HepG2 (cell line): ENCODE data around the gene MTA1. TPM values are rescaled to one million over a fixed set of nuclear protein-coding genes. Genes with fewer than 3 reads are reported as not detected.

Experiments
- E2F1 ChIP-seq: sonication (generic); formaldehyde crosslinking; IDR thresholded peaks from 2 replicates; pipeline ENCODE4 v1.5.0; 2020; ENCODE audit warnings: missing genetic modification reagents
- FOXP4 ChIP-seq: sonication (generic); formaldehyde crosslinking; IDR thresholded peaks from 2 replicates; pipeline ENCODE4 v1.4.0; 2020; ENCODE audit warnings: missing genetic modification reagents
- HOXA7 ChIP-seq: sonication (generic); formaldehyde crosslinking; IDR thresholded peaks from 2 replicates; pipeline ENCODE4 v1.8.1; 2022; ENCODE audit warnings: mild to moderate bottlenecking, missing genetic modification reagents, moderate library complexity
- IRX3 ChIP-seq: sonication (generic); formaldehyde crosslinking; IDR thresholded peaks from 2 replicates; pipeline ENCODE4 v1.8.1; 2023; ENCODE audit warnings: mild to moderate bottlenecking, low read depth, missing genetic modification reagents, borderline replicate concordance
- KDM4B ChIP-seq: sonication (generic); formaldehyde crosslinking; IDR thresholded peaks from 2 replicates; pipeline ENCODE4 v1.4.0; 2020; ENCODE audit warnings: missing genetic modification reagents
- PBX2 ChIP-seq: IDR thresholded peaks from 2 replicates; pipeline ENCODE4 v1.6.1; 2016; ENCODE audit warnings: control low read depth
- SYNCRIP ChIP-seq: fragments of 200-400 bp; formaldehyde crosslinking; IDR thresholded peaks from 2 replicates; pipeline ENCODE4 v1.6.1; 2018; ENCODE audit warnings: mild to moderate bottlenecking, low read depth, low read length; ENCODE audit not compliant: insufficient read depth
- TCF7L2 ChIP-seq: IDR thresholded peaks from 2 replicates; pipeline ENCODE4 v1.6.1; 2011; ENCODE audit warnings: mild to moderate bottlenecking, low read depth, low read length, moderate library complexity
- THAP8 ChIP-seq: sonication (generic); formaldehyde crosslinking; IDR thresholded peaks from 2 replicates; pipeline ENCODE4 v1.5.1; 2020; ENCODE audit warnings: missing genetic modification reagents, mild to moderate bottlenecking, borderline replicate concordance
- ZHX1 ChIP-seq: sonication (generic); formaldehyde crosslinking; IDR thresholded peaks from 2 replicates; pipeline ENCODE4 v1.8.1; 2022; ENCODE audit warnings: low read depth, mild to moderate bottlenecking, missing genetic modification reagents
- ZNF143 ChIP-seq: sonication (generic); formaldehyde crosslinking; IDR thresholded peaks from 2 replicates; pipeline ENCODE4 v1.4.0; 2020; ENCODE audit warnings: missing genetic modification reagents
- ZNF232 ChIP-seq: sonication (generic); formaldehyde crosslinking; IDR thresholded peaks from 2 replicates; pipeline ENCODE4 v1.4.0; 2020; ENCODE audit warnings: missing genetic modification reagents, borderline replicate concordance
- ZNF326 ChIP-seq: sonication (generic); formaldehyde crosslinking; IDR thresholded peaks from 2 replicates; pipeline ENCODE4 v1.4.0; 2020; ENCODE audit warnings: missing genetic modification reagents, borderline replicate concordance
- ZNF557 ChIP-seq: sonication (generic); formaldehyde crosslinking; IDR thresholded peaks from 2 replicates; pipeline ENCODE4 v1.4.0; 2020; ENCODE audit warnings: missing genetic modification reagents
- ZNF619 ChIP-seq: sonication (generic); formaldehyde crosslinking; IDR thresholded peaks from 2 replicates; pipeline ENCODE4 v1.4.0; 2020; ENCODE audit warnings: mild to moderate bottlenecking, missing genetic modification reagents
- ZNF746 ChIP-seq: sonication (generic); formaldehyde crosslinking; IDR thresholded peaks from 2 replicates; pipeline ENCODE4 v1.8.0; 2022; ENCODE audit warnings: mild to moderate bottlenecking, missing genetic modification reagents
- ZNF768 ChIP-seq: sonication (generic); formaldehyde crosslinking; IDR thresholded peaks from 2 replicates; pipeline ENCODE4 v1.4.0; 2020; ENCODE audit warnings: missing genetic modification reagents
- ZNF850 ChIP-seq: sonication (generic); formaldehyde crosslinking; conservative IDR thresholded peaks from 2 replicates; pipeline ENCODE4 v1.9.0; 2021; ENCODE audit warnings: mild to moderate bottlenecking, missing genetic modification reagents
- polyA plus RNA-seq, 8 experiments: library from polyadenylated mRNA; depleted of rRNA in 3 of 8; stranded (reverse) in 7 of 8; unstranded in 1 of 8; fragments of >200 nt; fragmentation: Illumina TruSeq in 4 of 8; extraction: Trizol in 4 of 8; gene quantifications; 2 replicates each; pipeline versions ENCODE4 v1.2.1 to v1.2.3, GENCODE V29; 2011 to 2016; ENCODE audit warnings: low read depth in 4 of 8, missing spikeins in 1 of 8, mixed read lengths in 1 of 8; ENCODE audit not compliant: insufficient read depth in 1 of 8
- total RNA-seq, 5 experiments: library from RNA; depleted of rRNA; stranded (reverse); fragments of >200 nt; fragmentation: Illumina TruSeq; extraction: Trizol; gene quantifications; 2 replicates each; pipeline ENCODE4 v1.2.3, GENCODE V29; 2016; ENCODE audit warnings: low read depth in 1 of 5

Gene MTA1
- total and polyA plus RNA-seq, 2 of the 13 experiments (the other 11 are each of a cell fraction or from before 2014, with no cell fraction given), result 35.2 to 85.8 TPM

GRCh38 chr14:105490572-105491365, 71.1 kb downstream of the MTA1 start, which contains the start of gene TEDC1 (continued):
- no peak; the same call in none of the 2 replicates for TF ChIP-seq ZNF326 (CRISPR knock-in tag)
- no peak for TF ChIP-seq ZNF143 (CRISPR knock-in tag)
- no peak for TF ChIP-seq ZNF232 (CRISPR knock-in tag)
- TF ChIP-seq ZNF746 (CRISPR knock-in tag), result no peak; the same call in 1 of the 2 replicates
- no peak for TF ChIP-seq TCF7L2
- no peak for TF ChIP-seq ZNF768 (CRISPR knock-in tag)
- no peak; the same call in 1 of the 2 replicates for TF ChIP-seq ZNF619 (CRISPR knock-in tag)
- peak; percentile 58 for TF ChIP-seq FOXP4 (CRISPR knock-in tag)
- TF ChIP-seq PBX2 (CRISPR knock-in tag), result no peak
- 0 out of 2 replicates have a peak, but pooled peaks have one; percentile 67 for TF ChIP-seq HOXA7 (CRISPR knock-in tag)
- TF ChIP-seq IRX3, result peak; percentile 71; the same call in 1 of the 2 replicates
- no peak for TF ChIP-seq THAP8 (CRISPR knock-in tag)
- TF ChIP-seq KDM4B (CRISPR knock-in tag), result peak; percentile 81; the same call in 1 of the 2 replicates
- 0 out of 2 replicates have a peak, but pooled peaks have one; percentile 58 for TF ChIP-seq ZNF850 (CRISPR knock-in tag)
- TF ChIP-seq SYNCRIP, result no peak
- TF ChIP-seq E2F1 (CRISPR knock-in tag), result peak; percentile 67
- TF ChIP-seq ZNF557 (CRISPR knock-in tag), result peak; percentile 20; the same call in 1 of the 2 replicates
- peak; percentile 54 for TF ChIP-seq ZHX1 (CRISPR knock-in tag)
